ENCODE results near the gene KIRREL3. TPM values are rescaled to one million over a fixed set of nuclear protein-coding genes. Genes with fewer than 3 reads are reported as not detected.

The KIRREL3 gene
- total and polyA plus RNA-seq, 5 donors = 0.74 to 1.2 (median 1.0) TPM

GRCh38 chr11:126782810-126783209, 217.8 kb downstream of the KIRREL3 start:
- 68% methylated on average over 2 of the region's 2 CpGs for WGBS
- H3K4me3 ChIP-seq (ENCODE audit: low read length) = no peak overlapping the region
- H3K27ac ChIP-seq (ENCODE audit: low read length) = no peak overlapping the region
- H3K27me3 ChIP-seq (ENCODE audit: control insufficient read depth, insufficient read depth) = no peaks in the 10 kb centered on the region
- DNase-seq = no peak
- ATAC-seq = no peak
- no peaks in the 10 kb centered on the region for H3K9me3 ChIP-seq (ENCODE audit: control insufficient read depth, low read length)
- intact Hi-C loops (cut with DNase I) = no loop called here
- no peaks in the 10 kb centered on the region for H3K4me1 ChIP-seq (ENCODE audit: control insufficient read depth, insufficient read depth, low read length)

GRCh38 chr11:126781942-126782341, 218.6 kb downstream of the KIRREL3 start:
- intact Hi-C loops (cut with DNase I) = no loop called here
- Histone ChIP-seq H3K27me3 (ENCODE audit: control insufficient read depth, insufficient read depth) (no peaks in the 10 kb centered on the region), H3K4me3 (ENCODE audit: low read length) (no peak overlapping the region), H3K4me1 (ENCODE audit: control insufficient read depth, insufficient read depth, low read length) (no peaks in the 10 kb centered on the region), H3K9me3 (ENCODE audit: control insufficient read depth, low read length) (no peaks in the 10 kb centered on the region), H3K27ac (ENCODE audit: low read length) (no peak overlapping the region)
- ATAC-seq (no peak), DNase-seq (no peak)
- WGBS = 58% methylated on average over 5 of the region's 5 CpGs

- Histone ChIP-seq H3K27me3 (ENCODE audit: control insufficient read depth, insufficient read depth) (no peaks in the 10 kb centered on the region), H3K9me3 (ENCODE audit: control insufficient read depth, low read length) (no peaks in the 10 kb centered on the region), H3K27ac (ENCODE audit: low read length) (no peak overlapping the region), H3K4me3 (ENCODE audit: low read length) (no peak overlapping the region), H3K4me1 (ENCODE audit: control insufficient read depth, insufficient read depth, low read length) (no peaks in the 10 kb centered on the region)
- ATAC-seq (no peak), DNase-seq (no peak)
- intact Hi-C loops (cut with DNase I) = no loop called here
- 88% methylated on average over 3 of the region's 3 CpGs for WGBS
Measured at GRCh38 chr11:126776119-126776518, 224.5 kb downstream of the KIRREL3 start.

GRCh38 chr11:126772267-126772666, 228.3 kb downstream of the KIRREL3 start:
- WGBS = 78% methylated on average over 8 of the region's 8 CpGs
- intact Hi-C loops (cut with DNase I) = no loop called here
- no peak for ATAC-seq
- Histone ChIP-seq H3K4me3 (ENCODE audit: low read length) (no peak overlapping the region), H3K27me3 (ENCODE audit: control insufficient read depth, insufficient read depth) (no peaks in the 10 kb centered on the region), H3K4me1 (ENCODE audit: control insufficient read depth, insufficient read depth, low read length) (no peaks in the 10 kb centered on the region), H3K27ac (ENCODE audit: low read length) (no peak overlapping the region), H3K9me3 (ENCODE audit: control insufficient read depth, low read length) (no peaks in the 10 kb centered on the region)
- no peak for DNase-seq

GRCh38 chr11:126768702-126769101, 231.9 kb downstream of the KIRREL3 start:
- WGBS = 83% methylated on average over 10 of the region's 10 CpGs
- no peaks in the 10 kb centered on the region for H3K4me1 ChIP-seq (ENCODE audit: control insufficient read depth, insufficient read depth, low read length)
- no peak for ATAC-seq
- H3K27me3 ChIP-seq (ENCODE audit: control insufficient read depth, insufficient read depth) = no peaks in the 10 kb centered on the region
- no peak overlapping the region for H3K27ac ChIP-seq (ENCODE audit: low read length)
- H3K4me3 ChIP-seq (ENCODE audit: low read length) = no peak overlapping the region
- DNase-seq = no peak
- intact Hi-C loops (cut with DNase I) = no loop called here
- no peaks in the 10 kb centered on the region for H3K9me3 ChIP-seq (ENCODE audit: control insufficient read depth, low read length)

GRCh38 chr11:126766440-126766839, 234.1 kb downstream of the KIRREL3 start:
- no peak for ATAC-seq
- Histone ChIP-seq H3K4me1 (ENCODE audit: control insufficient read depth, insufficient read depth, low read length) (no peaks in the 10 kb centered on the region), H3K27me3 (ENCODE audit: control insufficient read depth, insufficient read depth) (no peaks in the 10 kb centered on the region), H3K27ac (ENCODE audit: low read length) (no peak overlapping the region), H3K9me3 (ENCODE audit: control insufficient read depth, low read length) (no peaks in the 10 kb centered on the region), H3K4me3 (ENCODE audit: low read length) (no peak overlapping the region)
- DNase-seq = no peak
- intact Hi-C loops (cut with DNase I) = no loop called here
- WGBS = 77% methylated on average over 6 of the region's 6 CpGs

- H3K9me3 ChIP-seq (ENCODE audit: control insufficient read depth, low read length) = no peaks in the 10 kb centered on the region
- DNase-seq (no peak), ATAC-seq (no peak)
- intact Hi-C loops (cut with DNase I) = no loop called here
- H3K27ac ChIP-seq (ENCODE audit: low read length) = no peak overlapping the region
- H3K4me3 ChIP-seq (ENCODE audit: low read length) = no peak overlapping the region
- H3K4me1 ChIP-seq (ENCODE audit: control insufficient read depth, insufficient read depth, low read length) = no peaks in the 10 kb centered on the region
- 89% methylated on average over 4 of the region's 4 CpGs for WGBS
- H3K27me3 ChIP-seq (ENCODE audit: control insufficient read depth, insufficient read depth) = no peaks in the 10 kb centered on the region
Measured at GRCh38 chr11:126765196-126765595, 235.4 kb downstream of the KIRREL3 start.

GRCh38 chr11:126764231-126764630, 236.3 kb downstream of the KIRREL3 start:
- H3K4me3 ChIP-seq (ENCODE audit: low read length) = no peak overlapping the region
- intact Hi-C loops (cut with DNase I) = no loop called here
- H3K4me1 ChIP-seq (ENCODE audit: control insufficient read depth, insufficient read depth, low read length) = no peaks in the 10 kb centered on the region
- no peak overlapping the region for H3K27ac ChIP-seq (ENCODE audit: low read length)
- 56% methylated on average over 10 of the region's 10 CpGs for WGBS
- no peaks in the 10 kb centered on the region for H3K9me3 ChIP-seq (ENCODE audit: control insufficient read depth, low read length)
- ATAC-seq (no peak), DNase-seq (peak in 1 of 3 donors; percentile 48)
- no peaks in the 10 kb centered on the region for H3K27me3 ChIP-seq (ENCODE audit: control insufficient read depth, insufficient read depth)

- intact Hi-C loops (cut with DNase I) = no loop called here
- Histone ChIP-seq H3K4me1 (ENCODE audit: control insufficient read depth, insufficient read depth, low read length) (no peaks in the 10 kb centered on the region), H3K27me3 (ENCODE audit: control insufficient read depth, insufficient read depth) (no peaks in the 10 kb centered on the region), H3K9me3 (ENCODE audit: control insufficient read depth, low read length) (no peaks in the 10 kb centered on the region), H3K27ac (ENCODE audit: low read length) (no peak overlapping the region), H3K4me3 (ENCODE audit: low read length) (no peak overlapping the region)
- 88% methylated on average over 2 of the region's 2 CpGs for WGBS
- ATAC-seq = no peak
- no peak for DNase-seq
Measured at GRCh38 chr11:126756855-126757254, 243.7 kb downstream of the KIRREL3 start.

GRCh38 chr11:126756421-126756820, 244.1 kb downstream of the KIRREL3 start:
- Histone ChIP-seq H3K9me3 (ENCODE audit: control insufficient read depth, low read length) (no peaks in the 10 kb centered on the region), H3K4me1 (ENCODE audit: control insufficient read depth, insufficient read depth, low read length) (no peaks in the 10 kb centered on the region), H3K27ac (ENCODE audit: low read length) (no peak overlapping the region), H3K27me3 (ENCODE audit: control insufficient read depth, insufficient read depth) (no peaks in the 10 kb centered on the region), H3K4me3 (ENCODE audit: low read length) (no peak overlapping the region)
- DNase-seq = no peak
- no peak for ATAC-seq
- 91% methylated on average over 2 of the region's 2 CpGs for WGBS
- intact Hi-C loops (cut with DNase I) = no loop called here

- peak; percentile 68 to 71 for ATAC-seq
- H3K4me3 ChIP-seq (ENCODE audit: low read length) = no peak overlapping the region
- 46% methylated on average over 4 of the region's 4 CpGs for WGBS
Measured at GRCh38 chr11:126755526-126755925, 245.0 kb downstream of the KIRREL3 start.

More at GRCh38 chr11:126755526-126755925, 245.0 kb downstream of the KIRREL3 start:
- Histone ChIP-seq H3K27me3 (ENCODE audit: control insufficient read depth, insufficient read depth) (no peaks in the 10 kb centered on the region), H3K9me3 (ENCODE audit: control insufficient read depth, low read length) (no peaks in the 10 kb centered on the region), H3K4me1 (ENCODE audit: control insufficient read depth, insufficient read depth, low read length) (no peaks in the 10 kb centered on the region), H3K27ac (ENCODE audit: low read length) (no peak overlapping the region)
- DNase-seq = no peak
- intact Hi-C loops (cut with DNase I) = no loop called here

Data from right cardiac atrium (tissue), 5 donors.